NCI-H446 treated with DMSO at 0.1 percent for 48 hours (cell line): ENCODE measurements around the gene MEGF11.
A peak's percentile ranks its signal among the peaks of the same experiment; 100 is the strongest.

Experiments used
- DNase-seq: peaks from one replicate; lab custom pipeline; 2025; lab: John Stamatoyannopoulos, UW

The MEGF11 gene

GRCh38 chr15:66114863-66115425 lies 138.6 kb downstream of the MEGF11 start:
- DNase-seq: no peak

GRCh38 chr15:66112388-66112787 lies 141.2 kb downstream of the MEGF11 start:
- DNase-seq: no peak

- DNase-seq: no peak
These were observed 142.2 kb downstream of the MEGF11 start for GRCh38 chr15:66111363-66111762.

GRCh38 chr15:66110864-66111263 lies 142.7 kb downstream of the MEGF11 start:
- DNase-seq: no peak

- DNase-seq: no peak
These were observed 143.7 kb downstream of the MEGF11 start for GRCh38 chr15:66109826-66110225.

GRCh38 chr15:66108483-66109265 lies 144.9 kb downstream of the MEGF11 start:
- no peak for DNase-seq

GRCh38 chr15:66107070-66107469 lies 146.5 kb downstream of the MEGF11 start:
- DNase-seq: no peak

- no peak for DNase-seq
These were observed 148.0 kb downstream of the MEGF11 start for GRCh38 chr15:66105286-66106265.

- DNase-seq: no peak
These were observed 150.3 kb downstream of the MEGF11 start for GRCh38 chr15:66103293-66103590.

- no peak for DNase-seq
These were observed 150.8 kb downstream of the MEGF11 start for GRCh38 chr15:66102563-66103292.

- no peak for DNase-seq
These were observed 151.7 kb downstream of the MEGF11 start for GRCh38 chr15:66101715-66102395.

- no peak for DNase-seq
These were observed 152.8 kb downstream of the MEGF11 start for GRCh38 chr15:66100761-66101160.

GRCh38 chr15:66099950-66100671 lies 153.4 kb downstream of the MEGF11 start:
- no peak for DNase-seq

- DNase-seq: no peak
These were observed 155.6 kb downstream of the MEGF11 start for GRCh38 chr15:66098022-66098363.

GRCh38 chr15:66097151-66098021 lies 156.2 kb downstream of the MEGF11 start:
- DNase-seq: peak; percentile 84

- no peak for DNase-seq
These were observed 156.9 kb downstream of the MEGF11 start for GRCh38 chr15:66096688-66097058.

- DNase-seq: no peak
These were observed 157.5 kb downstream of the MEGF11 start for GRCh38 chr15:66095871-66096687.

GRCh38 chr15:66094331-66094730 lies 159.2 kb downstream of the MEGF11 start:
- no peak for DNase-seq
